Peyer's patch (tissue), 4 donors: ENCODE measurements around the gene BMPR2.

Experiments used
- POLR2A ChIP-seq, 2 donors: fragments of 450-650 bp; IDR thresholded peaks; one replicate each; pipeline ENCODE4 v1.5.1; 2017; ENCODE audit warnings: antibody characterized with exemption in 2 of 2, mild to moderate bottlenecking in 2 of 2, moderate library complexity in 2 of 2
- TF ChIP-seq, protein P1 (sequence below), 6 experiments: fragments of 450-650 bp in 4 of 6; fragments of 200-600 bp in 2 of 6; sonication (generic) in 1 of 6; IDR thresholded peaks; one replicate each; pipeline ENCODE4 v1.5.1; 2017 to 2019; ENCODE audit warnings: antibody characterized with exemption in 6 of 6, mild to moderate bottlenecking in 3 of 6, moderate library complexity in 1 of 6

DNA sequence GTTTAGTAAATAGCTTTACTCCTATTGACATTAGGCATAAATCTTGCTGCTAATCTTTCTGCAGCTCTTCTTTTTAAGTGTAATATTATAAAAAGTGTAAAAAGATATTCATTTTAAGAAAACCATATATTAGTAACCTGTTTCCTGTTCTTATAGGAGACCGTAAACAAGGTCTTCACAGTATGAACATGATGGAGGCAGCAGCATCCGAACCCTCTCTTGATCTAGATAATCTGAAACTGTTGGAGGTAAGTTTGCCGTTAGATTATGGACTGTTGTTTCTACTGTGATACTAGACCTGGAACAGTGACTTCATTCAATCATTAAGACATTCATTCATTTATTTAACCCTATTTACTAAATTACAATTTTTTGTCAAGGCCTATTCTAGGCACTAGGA lies 138.6 kb downstream of the BMPR2 start:
- TF ChIP-seq, protein P1, sequence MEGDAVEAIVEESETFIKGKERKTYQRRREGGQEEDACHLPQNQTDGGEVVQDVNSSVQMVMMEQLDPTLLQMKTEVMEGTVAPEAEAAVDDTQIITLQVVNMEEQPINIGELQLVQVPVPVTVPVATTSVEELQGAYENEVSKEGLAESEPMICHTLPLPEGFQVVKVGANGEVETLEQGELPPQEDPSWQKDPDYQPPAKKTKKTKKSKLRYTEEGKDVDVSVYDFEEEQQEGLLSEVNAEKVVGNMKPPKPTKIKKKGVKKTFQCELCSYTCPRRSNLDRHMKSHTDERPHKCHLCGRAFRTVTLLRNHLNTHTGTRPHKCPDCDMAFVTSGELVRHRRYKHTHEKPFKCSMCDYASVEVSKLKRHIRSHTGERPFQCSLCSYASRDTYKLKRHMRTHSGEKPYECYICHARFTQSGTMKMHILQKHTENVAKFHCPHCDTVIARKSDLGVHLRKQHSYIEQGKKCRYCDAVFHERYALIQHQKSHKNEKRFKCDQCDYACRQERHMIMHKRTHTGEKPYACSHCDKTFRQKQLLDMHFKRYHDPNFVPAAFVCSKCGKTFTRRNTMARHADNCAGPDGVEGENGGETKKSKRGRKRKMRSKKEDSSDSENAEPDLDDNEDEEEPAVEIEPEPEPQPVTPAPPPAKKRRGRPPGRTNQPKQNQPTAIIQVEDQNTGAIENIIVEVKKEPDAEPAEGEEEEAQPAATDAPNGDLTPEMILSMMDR (IDR thresholded peaks at IDR 0.05), result no peak
- no peak for TF ChIP-seq POLR2A (IDR thresholded peaks at IDR 0.05)
